GM12891 (cell line): Measurements from ENCODE around the gene BACE2.

Experiments used
- POLR2AphosphoS5 ChIP-seq: IDR thresholded peaks from 2 replicates; pipeline ENCODE4 v1.6.1; 2011; ENCODE audit warnings: low read depth, low read length, control low read depth
- TAF1 ChIP-seq: IDR thresholded peaks from 2 replicates; pipeline ENCODE4 v1.6.1; 2011; ENCODE audit warnings: low read depth, low read length, control low read depth

DNA sequence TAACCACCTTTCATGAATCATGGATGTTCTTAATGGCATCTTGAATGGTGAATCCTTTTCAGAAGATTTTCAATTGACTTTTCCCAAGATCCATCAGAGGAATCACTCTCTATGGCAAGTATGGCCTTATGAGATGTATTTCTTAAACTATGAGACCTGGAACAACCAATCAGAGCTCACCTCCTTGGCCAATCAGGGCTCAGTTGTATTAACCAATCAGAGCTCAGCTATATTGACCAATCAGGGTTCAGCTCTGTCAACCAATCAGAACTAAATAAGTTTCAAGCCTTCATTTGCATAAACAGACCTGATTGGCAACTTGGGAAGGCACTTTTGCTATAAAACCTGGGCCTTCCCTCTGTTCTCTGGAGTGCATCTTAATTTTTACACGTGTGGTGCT, 135.0 kb downstream of the BACE2 start:
- no peak for TF ChIP-seq POLR2AphosphoS5
- no peak for TF ChIP-seq TAF1
